Right renal pelvis (tissue), 4 donors: ENCODE results near the gene ZIC5. TPM values are rescaled to one million over a fixed set of nuclear protein-coding genes. Genes with fewer than 3 reads are reported as not detected.

Source experiments
- DNase-seq, 4 donors: peaks; one replicate each; pipeline ENCODE4 v3.0.0-alpha.2; 2013; ENCODE audit warnings: low read depth in 4 of 4, low spot score in 3 of 4, missing footprints in 1 of 4
- polyA plus RNA-seq, 4 donors: library from polyadenylated mRNA; unstranded; fragments of 120-200 nt; gene quantifications; one replicate each; pipeline ENCODE4 v1.2.1, GENCODE V29; 2013; ENCODE audit not compliant: insufficient read length in 4 of 4

Gene ZIC5
- polyA plus RNA-seq, 4 donors: 0.01 to 0.19 (median 0.07) TPM

DNA sequence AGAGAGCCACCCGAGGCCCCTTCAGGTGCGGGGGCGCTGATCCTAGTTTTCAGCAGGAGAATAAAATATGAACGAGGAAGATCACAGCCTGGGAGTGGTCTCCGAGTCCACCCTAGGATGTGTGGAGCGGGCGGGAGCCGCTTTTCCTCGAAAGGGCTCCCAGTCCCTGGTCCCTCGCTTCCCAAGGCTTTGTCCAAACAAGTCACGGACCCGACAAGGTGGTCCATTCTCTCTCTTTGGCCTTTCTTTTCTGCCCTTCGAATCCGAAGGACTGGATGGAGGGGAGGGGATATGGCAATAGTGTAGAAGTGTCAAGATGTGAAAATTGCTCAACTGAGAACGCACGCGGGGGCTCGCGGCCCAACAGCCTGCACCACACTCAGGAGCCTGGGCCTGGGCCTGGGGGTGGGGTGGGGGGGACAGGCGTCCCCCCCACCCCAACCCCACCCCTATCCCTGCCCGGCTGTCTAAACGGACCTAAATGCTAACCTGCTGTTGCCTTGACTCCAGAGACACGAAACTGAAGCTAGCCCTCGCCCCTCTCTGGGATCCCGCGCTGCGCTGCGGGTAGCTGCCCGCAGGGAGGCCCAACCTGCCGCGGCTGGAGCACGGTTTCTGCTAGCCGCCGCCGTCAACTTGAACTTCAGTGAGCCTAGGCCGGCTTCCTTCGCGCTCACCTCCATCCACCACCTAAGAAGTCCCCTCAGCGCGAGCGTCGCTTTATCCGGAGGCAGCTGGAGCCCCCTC lies 17.1 kb upstream of the ZIC5 start:
- DNase-seq: peak in 1 of 4 donors; percentile 7

- DNase-seq: peak in 1 of 4 donors; percentile 20
These were observed 15.8 kb upstream of the ZIC5 start for GRCh38 chr13:99987154-99988019.

DNA sequence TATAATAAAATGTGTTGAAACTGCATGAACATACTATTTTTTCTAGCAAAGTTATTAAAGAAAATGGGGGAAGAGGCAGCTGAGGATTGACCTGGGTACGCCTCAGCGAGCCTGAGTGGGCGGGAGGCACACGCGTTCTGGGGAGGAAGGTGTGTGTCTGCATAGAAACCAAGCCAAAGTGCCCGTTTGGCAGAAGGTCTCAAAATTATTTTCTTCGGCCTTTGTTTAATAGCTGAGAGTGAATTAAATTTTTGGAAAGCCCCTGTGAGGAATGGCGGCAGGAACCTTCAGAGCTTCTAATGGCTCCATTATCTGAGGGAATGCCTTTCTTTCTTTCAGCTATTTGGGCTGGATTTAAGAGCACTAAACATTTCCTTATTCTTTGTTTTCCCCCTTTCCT lies 15.2 kb upstream of the ZIC5 start:
- no peak for DNase-seq

GRCh38 chr13:99985886-99986527 lies 14.4 kb upstream of the ZIC5 start:
- DNase-seq: no peak

GRCh38 chr13:99985241-99985874 lies 13.8 kb upstream of the ZIC5 start:
- DNase-seq: no peak

- DNase-seq: no peak
These were observed 13.1 kb upstream of the ZIC5 start for GRCh38 chr13:99984461-99985240.

DNA sequence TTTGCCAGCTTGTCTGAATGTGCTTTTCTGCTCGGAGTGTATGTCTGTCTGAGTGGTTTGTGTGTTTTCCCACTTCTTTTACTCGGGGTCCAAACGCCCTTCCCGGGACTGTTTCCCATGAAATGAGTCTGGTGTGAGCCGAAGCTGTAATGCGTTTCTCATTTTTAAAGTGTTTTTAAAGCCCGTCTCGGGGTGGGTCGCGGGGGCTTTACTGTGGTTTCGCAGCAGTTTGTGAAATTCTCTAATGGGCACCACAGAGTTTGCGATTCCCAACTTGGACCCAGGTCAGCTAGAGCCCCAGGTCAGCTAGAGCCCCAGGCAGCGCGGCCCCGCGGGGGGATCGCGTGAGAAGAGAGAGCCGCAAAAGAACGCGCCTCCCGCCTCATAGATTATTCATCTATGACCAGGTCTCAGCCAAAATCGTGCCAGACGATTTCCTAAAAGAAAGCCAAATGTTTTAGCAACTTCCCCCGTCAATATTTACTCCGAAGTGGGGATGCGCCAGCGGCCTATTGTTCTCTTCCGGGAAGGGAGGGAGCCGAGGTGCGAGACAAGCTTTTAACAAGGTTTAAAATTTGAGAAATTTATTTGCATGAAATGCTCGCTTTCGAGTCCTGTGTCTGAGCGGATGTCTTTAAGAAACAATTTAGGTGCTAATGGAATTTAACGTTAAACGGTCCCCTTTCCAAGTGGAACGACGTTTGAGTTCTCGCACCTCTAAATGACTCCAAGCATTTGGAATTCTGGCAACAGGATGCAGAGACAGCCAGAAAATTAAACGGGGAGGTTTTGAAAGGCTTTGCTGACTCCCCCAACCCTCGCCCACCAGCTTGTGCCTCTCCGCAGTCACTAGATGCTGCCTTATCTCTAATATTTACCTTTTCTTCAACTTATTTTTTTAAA lies 12.2 kb upstream of the ZIC5 start:
- DNase-seq: no peak

GRCh38 chr13:99982731-99983498 lies 11.3 kb upstream of the ZIC5 start:
- DNase-seq: no peak

- DNase-seq: no peak
These were observed 10.6 kb upstream of the ZIC5 start for GRCh38 chr13:99982036-99982730.

DNA sequence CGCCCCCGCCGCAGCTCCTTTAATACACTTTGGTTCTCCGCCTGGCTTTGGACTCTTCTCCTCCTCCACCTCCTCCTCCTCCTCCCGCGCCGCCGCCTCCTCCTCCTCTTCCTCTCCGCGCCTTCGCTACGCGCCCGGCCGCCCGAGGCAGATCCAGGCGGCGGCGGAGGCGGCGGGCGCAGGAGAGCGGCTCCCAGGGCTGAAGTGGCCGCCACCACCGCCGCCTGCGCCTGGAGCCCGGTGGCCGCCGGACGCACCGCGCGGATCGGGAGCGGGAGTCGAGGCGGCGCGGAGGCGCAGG lies 10.1 kb upstream of the ZIC5 start, which contains the start of gene ZIC2:
Gene ZIC2, plus strand, starts transcription at position 50 of the 301 bp plus-strand sequence. CDS start 281 bp downstream, outside the sequence.
- DNase-seq: no peak

DNA sequence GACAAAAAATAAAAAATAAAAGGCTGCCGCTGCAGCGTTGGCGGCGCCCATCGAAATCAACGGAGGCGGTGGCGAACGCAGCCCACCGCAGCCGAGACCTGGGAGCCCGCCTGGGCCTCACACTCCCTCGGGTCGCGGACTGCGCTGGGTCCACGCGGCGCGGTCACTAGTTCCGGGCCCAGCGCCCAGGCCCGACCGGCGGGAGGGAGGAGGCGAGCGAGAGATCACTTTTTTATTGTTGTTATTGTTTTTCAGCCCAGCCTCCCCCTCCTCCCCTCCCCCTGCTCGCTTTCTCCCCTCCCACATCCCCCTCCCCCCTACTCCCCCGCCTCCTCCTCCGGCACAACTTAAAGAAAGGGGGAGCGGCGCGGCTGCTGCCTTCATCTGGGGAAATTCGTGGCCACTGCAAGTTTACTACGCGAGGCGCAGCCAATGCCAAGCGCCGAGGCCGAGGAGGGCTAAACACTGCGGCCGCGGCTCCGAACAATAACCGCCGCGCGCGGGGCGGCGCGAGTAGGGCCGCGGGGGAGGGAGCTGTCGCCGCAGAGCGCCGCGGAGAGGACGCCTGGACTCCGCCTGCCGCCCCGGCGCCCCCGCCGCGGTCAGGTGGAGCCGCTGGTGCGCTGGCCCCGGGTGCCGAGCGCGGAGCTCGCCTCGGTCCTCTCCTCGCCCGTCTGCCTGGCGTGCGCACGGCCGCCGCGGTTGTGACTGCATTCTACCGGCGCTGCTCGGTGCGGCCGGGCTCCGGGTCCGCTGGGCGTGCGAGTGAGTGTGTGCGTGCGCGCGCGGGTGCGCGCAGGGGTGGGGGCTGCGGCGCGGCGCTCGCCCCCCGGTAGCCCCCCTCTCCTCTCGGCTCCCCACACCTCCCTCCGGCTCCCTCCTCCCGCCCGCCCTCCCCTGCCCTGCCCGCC lies 9.5 kb upstream of the ZIC5 start:
- DNase-seq: no peak

GRCh38 chr13:99980201-99980823 lies 8.7 kb upstream of the ZIC5 start:
- DNase-seq: no peak

DNA sequence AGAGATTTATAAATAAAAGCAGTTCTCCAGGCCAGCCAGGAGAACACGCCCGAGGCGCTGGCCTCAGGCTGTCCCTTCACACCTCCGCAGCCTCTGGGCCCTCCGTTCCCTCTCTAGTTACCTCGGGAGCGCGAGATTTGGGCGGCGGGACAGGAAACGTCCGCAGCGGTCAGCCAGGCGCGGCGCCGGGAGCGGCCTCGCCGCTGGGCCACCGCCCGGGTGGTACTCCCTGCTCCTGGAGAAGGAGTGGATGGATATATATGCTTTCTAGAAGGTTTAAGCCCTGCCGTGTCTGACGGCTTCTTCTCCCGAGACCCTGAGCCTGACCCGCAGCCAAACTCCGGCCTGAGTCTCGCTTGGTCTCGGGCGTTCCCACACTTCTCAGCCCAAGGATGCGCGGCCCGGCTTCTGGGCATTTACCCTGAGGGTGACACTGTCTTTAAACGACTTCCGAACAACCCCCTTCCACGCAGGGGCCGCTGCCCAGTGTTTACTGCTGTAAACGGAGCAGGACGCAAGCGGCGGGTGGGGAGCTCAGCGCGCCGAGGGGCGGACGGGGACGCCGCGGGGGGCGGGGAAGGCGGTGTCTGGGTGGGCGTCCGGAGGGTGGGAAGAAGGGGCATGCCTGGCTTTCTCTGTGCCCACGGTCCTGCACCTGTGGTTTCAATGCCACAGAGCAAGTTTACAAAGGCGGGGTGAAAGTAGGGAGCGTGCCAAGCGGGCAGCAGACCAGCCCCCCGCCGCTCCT lies 8.1 kb upstream of the ZIC5 start:
- no peak for DNase-seq

GRCh38 chr13:99978799-99979452 lies 7.4 kb upstream of the ZIC5 start:
- DNase-seq: no peak
